Measurements from ENCODE around the gene MXD3. TPM values are rescaled to one million over a fixed set of nuclear protein-coding genes. Genes with fewer than 3 reads are reported as not detected.

The MXD3 gene
- total and polyA plus RNA-seq, 2 of the 4 experiments (the other 2 are of a cell fraction) = 7.3 to 12.9 TPM

- Histone ChIP-seq H3K14ac (replicated peaks; ENCODE audit: low read depth, low read length) (no peak overlapping the region), H3K4me2 (ENCODE audit: low read depth, low read length) (no peak overlapping the region), H3K79me1 (ENCODE audit: low read depth in 1 of 2, low read length in 2 of 2) (peaks cover 0 to 25% of the 10 kb centered on the region in 2 experiments; a peak in 3 of 4 replicates), H3K27me3 (ENCODE audit: control insufficient read depth, insufficient read depth, low read length) (no peaks in the 10 kb centered on the region), H3K56ac (ENCODE audit: extremely low read depth, insufficient read depth, low read length) (no peak overlapping the region), H2AK5ac (ENCODE audit: low read depth, low read length) (no peak overlapping the region), H3K23ac (ENCODE audit: low read depth, low read length) (no peak overlapping the region), H2BK20ac (ENCODE audit: low read depth, low read length) (no peak overlapping the region), H4K5ac (ENCODE audit: low read depth, low read length) (no peak overlapping the region), H2AFZ (replicated peaks; ENCODE audit: low read length, poor library complexity) (no peak overlapping the region), H4K91ac (ENCODE audit: insufficient read depth, low read depth, low read length) (no peak overlapping the region), H3K9ac (ENCODE audit: low read depth, low read length) (no peak overlapping the region), H4K20me1 (ENCODE audit: insufficient read depth, low read length) (no peaks in the 10 kb centered on the region), H3K4me3 (ENCODE audit: insufficient read depth, low read depth, low read length) (no peak overlapping the region), H3K9me1 (ENCODE audit: insufficient read depth, low read length) (no peaks in the 10 kb centered on the region), H3K4me1 (ENCODE audit: control insufficient read depth, insufficient read depth, low read length) (peaks cover 2% of the 10 kb centered on the region), H4K8ac (ENCODE audit: low read depth in 2 of 2, low read length in 2 of 2) (no peak overlapping the region), H3K36me3 (ENCODE audit: control insufficient read depth, insufficient read depth, low read length) (peaks cover 27% of the 10 kb centered on the region), H3K4ac (ENCODE audit: low read depth, low read length) (no peak overlapping the region), H2BK5ac (ENCODE audit: low read depth, low read length, poor library complexity, severe bottlenecking) (no peak overlapping the region), H3K18ac (ENCODE audit: low read depth, low read length) (no peak overlapping the region), H3K27ac (ENCODE audit: insufficient read depth, low read length) (no peak overlapping the region), H3K9me3 (ENCODE audit: control insufficient read depth, insufficient read depth, low read length) (no peaks in the 10 kb centered on the region), H2BK15ac (ENCODE audit: low read depth, low read length) (no peak overlapping the region), H2AK9ac (replicated peaks; ENCODE audit: low read depth, low read length, poor library complexity) (no peak overlapping the region), H2BK120ac (ENCODE audit: low read depth, low read length) (no peak overlapping the region)
- in situ Hi-C loops (cut with MboI; ENCODE audit: low sequenced_read_pairs) (no loop called here), intact Hi-C loops (cut with micrococcal nuclease) (loop anchor here (5.0 to 10.0 kb wide), 2 partner anchors 35 to 162 kb away; no protein-coding TSS in a partner anchor), dilution Hi-C loops (cut with HindIII; ENCODE audit: low sequenced_read_pairs, unreplicated experiment) (no loop called here)
- ATAC-seq (ENCODE audit: low read depth) (no peak), DNase-seq (peak; percentile 12)
- ChIA-PET POLR2A (ENCODE audit: unreplicated experiment) (no interaction called here), CTCF (no interaction called here)
- BruUV-seq (replicated peaks) = no TSS peak
- TF ChIP-seq ELK1 (IDR thresholded peaks at IDR 0.05; ENCODE audit: borderline replicate concordance, low read depth, low read length) (no peak), RCOR1 (IDR thresholded peaks at IDR 0.05; ENCODE audit: insufficient replicate concordance, low read length) (no peak), MAFK (IDR thresholded peaks at IDR 0.05; ENCODE audit: low read depth, low read length) (no peak), BHLHE40 (IDR thresholded peaks at IDR 0.05; ENCODE audit: low read depth, low read length) (no peak), RFX5 (IDR thresholded peaks at IDR 0.05; ENCODE audit: low read depth, low read length) (no peak), SMC3 (IDR thresholded peaks at IDR 0.05; ENCODE audit: low read depth, low read length) (no peak), USF2 (IDR thresholded peaks at IDR 0.05; ENCODE audit: low read depth, low read length) (no peak)
- WGBS, 2 experiments (ENCODE audit: extremely low coverage in 2 of 2, insufficient read length in 1 of 2) = no CpG with 5 or more reads among the region's 1 CpG
Measured at GRCh38 chr5:177276886-177277285, 34.8 kb downstream of the MXD3 start.
